ENCODE results near the gene CDK3.

The CDK3 gene

DNA sequence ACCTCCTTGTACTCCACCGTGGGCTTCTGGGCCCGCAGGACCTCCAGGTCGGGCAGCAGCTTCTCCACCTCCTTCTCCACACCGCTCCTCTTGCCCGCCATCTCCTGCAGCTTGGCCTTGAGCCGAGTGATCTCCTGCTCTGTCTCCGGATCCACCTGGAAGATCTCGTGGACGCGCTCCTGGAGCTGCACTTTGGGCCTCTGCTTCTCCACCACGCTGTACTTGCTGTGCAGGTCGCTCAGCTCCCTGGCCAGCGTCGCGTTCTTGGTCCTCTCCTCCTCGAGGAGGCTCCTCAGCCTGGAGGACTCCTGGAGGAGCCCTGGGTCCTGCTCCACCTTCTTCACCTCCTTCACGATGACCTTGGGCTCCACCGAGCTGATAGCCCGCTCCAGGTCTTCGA, 8.8 kb downstream of the CDK3 start:
- Histone ChIP-seq H3K36me3 (ENCODE audit: control insufficient read depth, insufficient read depth, low read length) (peaks cover 3% of the 10 kb centered on the region), H3K27me3 (replicated peaks; ENCODE audit: control insufficient read depth, insufficient read depth, low read length) (no peaks in the 10 kb centered on the region; the same call in 1 of the 2 replicates), H3K4me3 (replicated peaks; ENCODE audit: low read depth, low read length) (no peak overlapping the region)
- no peak for DNase-seq (ENCODE audit: extremely low read depth, insufficient read length)
- TF ChIP-seq CTCF (IDR thresholded peaks at IDR 0.05; ENCODE audit: insufficient read depth, low read length, poor library complexity, severe bottlenecking), result no peak

DNA sequence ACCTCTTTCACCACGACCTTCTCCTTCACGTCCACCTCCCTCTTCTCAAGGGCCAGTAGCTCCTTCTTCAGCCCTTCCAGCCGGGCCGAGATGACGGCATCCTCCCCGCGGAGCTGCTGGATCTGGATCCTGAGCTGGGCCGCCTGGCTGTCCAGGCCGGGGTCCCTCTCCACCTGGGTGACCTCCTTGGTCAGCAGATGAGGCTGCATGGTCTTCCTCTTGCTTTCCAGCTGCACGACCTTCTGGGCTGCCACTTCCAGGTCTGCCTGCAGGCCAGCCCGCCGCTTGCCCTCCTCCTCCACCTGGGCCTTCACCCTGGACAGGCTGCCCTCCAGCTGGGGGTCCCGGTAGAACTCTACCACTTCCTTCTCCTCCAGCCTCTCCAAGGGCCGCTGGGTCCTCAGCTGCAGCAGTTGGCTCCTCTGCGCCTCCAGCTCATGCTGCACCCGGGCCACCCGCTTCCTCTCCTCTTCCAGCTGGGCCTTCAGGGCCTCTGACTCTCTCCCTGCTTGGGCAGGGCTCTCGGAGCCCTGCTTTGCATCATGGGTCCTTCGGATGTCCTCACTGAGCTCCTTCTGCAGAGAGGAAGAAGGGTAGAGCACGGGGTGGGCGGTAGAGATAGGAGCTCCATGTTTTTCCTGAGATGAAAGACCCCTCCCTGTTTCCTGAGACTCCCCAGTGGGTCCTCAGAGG, 9.5 kb downstream of the CDK3 start:
- TF ChIP-seq CTCF (IDR thresholded peaks at IDR 0.05; ENCODE audit: insufficient read depth, low read length, poor library complexity, severe bottlenecking), result no peak
- Histone ChIP-seq H3K36me3 (ENCODE audit: control insufficient read depth, insufficient read depth, low read length) (no peaks in the 10 kb centered on the region; the same call in 1 of the 2 replicates), H3K4me3 (replicated peaks; ENCODE audit: low read depth, low read length) (no peak overlapping the region), H3K27me3 (replicated peaks; ENCODE audit: control insufficient read depth, insufficient read depth, low read length) (no peaks in the 10 kb centered on the region; the same call in 1 of the 2 replicates)
- DNase-seq (ENCODE audit: extremely low read depth, insufficient read length), result no peak

DNA sequence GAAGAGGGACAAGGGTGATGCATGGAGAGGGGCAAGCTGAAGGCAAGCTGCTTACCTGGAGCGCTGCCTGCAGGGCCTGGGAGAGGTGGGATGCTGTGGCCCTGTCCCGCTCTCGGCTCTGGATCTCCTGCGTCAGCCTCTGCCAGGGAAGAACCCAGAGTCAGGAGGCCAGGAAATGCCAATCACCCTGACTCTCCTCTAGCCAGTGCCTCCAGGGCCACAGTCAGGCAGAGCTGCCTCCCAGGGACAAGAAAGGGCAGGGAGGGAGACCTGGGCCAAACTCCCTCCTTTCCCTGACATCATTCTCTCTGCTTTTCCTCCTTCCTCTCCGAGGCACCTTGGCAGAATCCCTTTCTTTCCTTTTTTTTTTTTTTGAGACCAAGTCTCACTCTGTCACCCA, 11.3 kb downstream of the CDK3 start:
- no peak for TF ChIP-seq CTCF (IDR thresholded peaks at IDR 0.05; ENCODE audit: insufficient read depth, low read length, poor library complexity, severe bottlenecking)
- Histone ChIP-seq H3K27me3 (replicated peaks; ENCODE audit: control insufficient read depth, insufficient read depth, low read length) (no peaks in the 10 kb centered on the region; the same call in 1 of the 2 replicates), H3K36me3 (ENCODE audit: control insufficient read depth, insufficient read depth, low read length) (no peaks in the 10 kb centered on the region), H3K4me3 (replicated peaks; ENCODE audit: low read depth, low read length) (no peak overlapping the region)
- no peak for DNase-seq (ENCODE audit: extremely low read depth, insufficient read length)

DNA sequence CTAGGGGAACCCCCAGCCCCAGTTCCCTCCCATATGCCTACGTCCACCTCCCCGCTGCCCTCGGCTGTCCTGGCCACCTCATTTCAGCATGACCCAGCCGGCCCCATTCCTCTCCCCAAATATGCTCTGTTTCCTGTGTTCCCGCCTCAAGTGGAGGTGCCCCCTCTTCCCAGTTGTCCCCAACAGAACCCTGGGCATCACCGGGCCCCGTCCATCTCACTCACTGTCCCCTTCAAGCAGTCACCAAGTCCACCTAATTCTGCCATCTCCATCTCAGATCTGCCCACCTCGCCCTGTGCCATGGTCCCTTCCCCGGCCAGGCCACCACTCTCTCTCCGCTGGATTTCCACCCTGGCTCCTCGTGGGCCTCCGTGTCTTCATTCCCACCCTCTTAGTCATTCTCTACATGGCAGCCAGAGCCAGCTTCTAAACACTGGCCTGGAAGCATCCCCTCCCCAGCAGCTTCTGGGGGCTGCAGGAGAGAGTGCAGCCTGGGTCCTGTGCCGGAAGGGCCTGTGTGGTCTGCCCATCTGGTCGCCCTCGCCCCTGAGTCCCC, 12.8 kb downstream of the CDK3 start:
- no peaks in the 10 kb centered on the region for H3K36me3 ChIP-seq (ENCODE audit: control insufficient read depth, insufficient read depth, low read length)
- H3K4me3 ChIP-seq (replicated peaks; ENCODE audit: low read depth, low read length), result no peak overlapping the region
- DNase-seq (ENCODE audit: extremely low read depth, insufficient read length), result no peak
- TF ChIP-seq CTCF (IDR thresholded peaks at IDR 0.05; ENCODE audit: insufficient read depth, low read length, poor library complexity, severe bottlenecking), result no peak
- no peaks in the 10 kb centered on the region; the same call in 1 of the 2 replicates for H3K27me3 ChIP-seq (replicated peaks; ENCODE audit: control insufficient read depth, insufficient read depth, low read length)

DNA sequence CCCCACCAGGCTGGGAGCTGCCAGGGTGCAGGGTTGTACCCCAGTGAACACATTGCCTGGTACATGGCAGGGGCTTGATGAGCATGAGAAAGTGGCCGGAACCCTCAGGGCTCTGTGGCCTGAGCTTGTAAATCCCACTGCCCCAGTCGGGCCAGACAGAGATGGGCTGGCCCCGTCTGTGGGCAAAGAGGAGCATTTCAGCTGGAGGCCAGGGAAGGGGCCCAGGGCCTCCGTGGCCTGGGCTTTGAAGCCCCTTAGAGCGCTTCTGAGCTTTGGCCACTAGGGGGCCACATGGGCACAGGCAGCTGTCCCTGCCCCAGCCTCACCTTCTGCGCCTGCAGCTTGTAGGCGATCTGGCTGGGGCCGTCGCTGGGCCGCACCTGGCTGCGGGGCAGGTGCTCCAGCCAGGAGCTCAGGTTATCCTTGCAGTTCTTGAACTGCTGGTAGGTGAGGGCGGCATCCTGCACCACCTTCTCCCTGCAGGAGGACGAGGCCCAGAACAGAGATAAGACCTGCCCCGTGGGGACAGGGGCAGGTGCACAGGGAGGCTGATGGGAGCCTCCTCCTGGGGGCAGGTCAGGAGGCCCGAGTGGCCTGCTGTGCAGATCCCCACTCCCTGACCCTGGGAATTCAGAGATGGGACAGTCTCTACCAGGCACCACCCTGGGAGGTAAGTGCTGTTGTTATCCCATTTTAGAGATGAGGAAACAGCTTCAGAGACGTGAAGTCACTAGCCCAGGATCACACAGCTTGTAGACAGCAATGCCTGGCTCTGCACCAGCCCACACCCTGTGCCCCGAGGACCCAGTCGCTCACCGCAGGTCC, 13.7 kb downstream of the CDK3 start:
- DNase-seq (ENCODE audit: extremely low read depth, insufficient read length), result peak; percentile 56

More for the DNA sequence above, 13.7 kb downstream of the CDK3 start:
- Histone ChIP-seq H3K27me3 (replicated peaks; ENCODE audit: control insufficient read depth, insufficient read depth, low read length) (no peaks in the 10 kb centered on the region; the same call in 1 of the 2 replicates), H3K4me3 (replicated peaks; ENCODE audit: low read depth, low read length) (no peak overlapping the region), H3K36me3 (ENCODE audit: control insufficient read depth, insufficient read depth, low read length) (no peaks in the 10 kb centered on the region)
- peak; percentile 99 for TF ChIP-seq CTCF (IDR thresholded peaks at IDR 0.05; ENCODE audit: insufficient read depth, low read length, poor library complexity, severe bottlenecking)
